Sigmoid colon (tissue), 4 donors: ENCODE results near the gene METTL26.
A peak's percentile ranks its signal among the peaks of the same experiment; 100 is the strongest.

Experiments used
- CTCF ChIP-seq, 4 experiments: fragments of 450-650 bp in 3 of 4; fragments of 200-600 bp in 1 of 4; IDR thresholded peaks; one replicate each; pipeline ENCODE4 v1.5.1; 2016 to 2019; ENCODE audit warnings: antibody characterized with exemption in 4 of 4, mild to moderate bottlenecking in 3 of 4, moderate library complexity in 2 of 4
- EP300 ChIP-seq, 4 donors: sonication (generic); formaldehyde crosslinking; IDR thresholded peaks; one replicate each; pipeline ENCODE4 v1.6.1; 2017; ENCODE audit warnings: antibody characterized with exemption in 4 of 4
- POLR2A ChIP-seq, 2 donors: fragments of 450-650 bp; IDR thresholded peaks; one replicate each; pipeline ENCODE4 v1.6.1; 2016; ENCODE audit warnings: antibody characterized with exemption in 2 of 2, mild to moderate bottlenecking in 2 of 2, moderate library complexity in 2 of 2
- POLR2AphosphoS5 ChIP-seq, 4 donors: sonication (generic); formaldehyde crosslinking; IDR thresholded peaks; one replicate each; pipeline ENCODE4 v1.6.1; 2017; ENCODE audit warnings: antibody characterized with exemption in 4 of 4

DNA sequence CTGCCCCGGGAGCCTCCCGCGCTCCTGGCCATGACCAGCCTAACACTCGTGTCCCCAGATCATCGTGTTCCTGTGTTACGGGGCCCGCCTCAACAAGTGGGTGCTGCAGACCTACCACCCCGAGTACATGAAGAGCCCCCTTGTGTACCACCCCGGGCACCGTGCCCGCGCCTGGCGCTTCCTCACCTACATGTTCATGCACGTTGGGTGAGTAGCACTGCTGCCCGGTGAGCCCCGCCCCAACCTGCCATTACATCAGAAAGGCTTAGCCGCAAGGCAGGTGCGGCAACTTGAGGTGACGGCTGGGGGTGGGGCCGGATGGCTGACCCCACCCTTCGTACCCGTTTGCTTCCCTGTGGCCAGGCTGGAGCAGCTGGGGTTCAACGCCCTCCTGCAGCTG, 40.8 kb upstream of the METTL26 start:
- TF ChIP-seq CTCF (IDR thresholded peaks at IDR 0.05) (no peak), EP300 (IDR thresholded peaks at IDR 0.05) (no peak), POLR2AphosphoS5 (IDR thresholded peaks at IDR 0.05) (no peak), POLR2A (IDR thresholded peaks at IDR 0.05) (peak in 1 of 2 donors; percentile 19)
